Stomach (tissue), 4 donors: ENCODE results near the gene DNAH14.

Experiments used
- CTCF ChIP-seq, 7 experiments: fragments of 450-650 bp in 4 of 7; fragments of 200-600 bp in 3 of 7; sonication (generic) in 3 of 7; IDR thresholded peaks; one replicate each; pipeline ENCODE4 v1.5.1; 2016 to 2019; ENCODE audit warnings: antibody characterized with exemption in 7 of 7, control low read depth in 2 of 7, mild to moderate bottlenecking in 1 of 7
- POLR2A ChIP-seq, 4 donors: fragments of 450-650 bp; IDR thresholded peaks; one replicate each; pipeline ENCODE4 v1.6.1; 2016; ENCODE audit warnings: antibody characterized with exemption in 4 of 4, control low read depth in 2 of 4, mild to moderate bottlenecking in 1 of 4, moderate library complexity in 1 of 4
- POLR2AphosphoS5 ChIP-seq, 3 donors: sonication (generic); formaldehyde crosslinking; IDR thresholded peaks; one replicate each; pipeline ENCODE4 v1.6.1; 2016; ENCODE audit warnings: antibody characterized with exemption in 3 of 3

DNA sequence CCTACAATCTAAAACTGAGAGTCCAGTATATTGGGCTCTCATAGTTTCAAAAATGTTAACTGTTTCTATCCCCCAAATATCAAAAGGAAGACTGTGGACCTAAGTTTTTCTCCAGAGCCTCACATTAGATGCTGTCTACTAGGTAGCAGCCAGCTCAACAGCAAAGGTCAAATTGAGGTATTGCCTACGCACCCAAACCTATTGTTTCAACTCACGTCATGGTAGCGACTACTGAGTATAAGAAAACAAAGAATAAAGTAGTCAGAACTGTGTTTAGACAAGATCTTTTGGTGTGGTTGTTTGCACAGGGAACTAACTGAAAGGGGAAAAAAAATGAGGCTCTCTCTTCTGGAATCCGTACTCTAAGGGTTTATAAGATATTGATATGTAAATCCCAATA is 325.2 kb downstream of the DNAH14 start:
- TF ChIP-seq CTCF (IDR thresholded peaks at IDR 0.05) (no peak), POLR2A (IDR thresholded peaks at IDR 0.05) (no peak), POLR2AphosphoS5 (IDR thresholded peaks at IDR 0.05) (no peak)
